ENCODE results near the gene MYL9.

MYL9 gene

DNA sequence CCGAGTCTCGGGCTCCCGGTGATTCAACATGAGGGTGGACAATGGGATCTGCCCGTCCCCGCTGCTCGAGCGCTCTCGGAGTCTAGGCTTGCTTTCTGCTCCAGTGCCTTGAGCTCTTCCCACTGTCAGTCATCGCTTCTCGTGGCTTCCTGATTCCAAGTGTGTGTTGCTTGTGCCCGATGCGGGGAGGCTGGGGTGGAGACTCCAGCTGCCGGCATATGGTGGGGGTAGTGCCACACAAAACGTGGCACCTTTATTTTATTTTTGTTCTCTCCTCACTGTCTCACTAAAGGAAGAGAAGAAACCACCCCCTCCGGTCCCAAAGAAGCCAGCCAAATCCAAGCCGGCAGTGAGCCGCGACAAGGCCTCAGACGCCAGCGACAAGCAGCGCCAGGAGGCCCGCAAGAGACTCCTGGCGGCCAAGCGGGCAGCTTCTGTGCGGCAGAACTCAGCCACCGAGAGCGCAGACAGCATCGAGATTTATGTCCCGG is 14.8 kb upstream of the MYL9 start:
- no peak for DNase-seq (ENCODE audit: low read depth in 3 of 3)

DNA sequence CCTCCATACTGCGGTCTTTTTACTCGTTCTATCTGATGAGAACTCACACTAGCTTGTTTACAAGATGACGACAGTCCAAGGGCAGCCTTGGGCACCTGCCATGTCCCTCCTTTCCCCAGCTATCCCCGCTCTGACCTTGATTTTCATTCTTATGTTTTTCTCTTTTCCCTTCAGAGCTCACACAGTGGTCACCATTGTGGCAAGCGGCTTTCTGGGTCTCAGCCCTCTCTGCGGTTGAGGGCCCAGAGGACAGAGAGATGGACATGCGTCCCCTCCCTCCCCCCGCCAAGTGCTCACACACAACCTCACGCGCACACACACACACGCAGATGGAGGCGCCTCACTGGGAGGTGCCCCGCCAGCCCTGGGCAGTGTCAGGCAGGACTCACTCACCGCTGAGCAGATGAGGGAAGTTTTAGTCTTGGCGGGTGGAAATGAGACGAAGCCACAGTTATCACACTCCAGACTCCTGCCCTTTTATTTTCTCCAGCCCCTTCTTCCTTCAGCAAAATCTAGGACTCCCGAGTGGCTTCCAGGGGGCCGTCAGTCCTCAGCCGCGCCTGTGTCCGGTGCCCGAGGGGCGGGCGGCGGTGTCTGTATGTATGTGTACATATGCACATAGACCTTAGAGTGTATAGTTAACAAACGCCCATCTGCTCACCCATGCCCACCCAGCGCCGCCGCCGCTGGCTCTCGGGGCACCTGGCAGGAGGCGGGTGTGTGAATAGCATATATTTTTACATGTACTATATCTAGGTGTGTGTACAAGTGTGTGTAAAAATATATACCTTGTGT is 13.8 kb upstream of the MYL9 start:
- DNase-seq (ENCODE audit: low read depth in 3 of 3), result no peak

GRCh38 chr20:36528176-36528874 is 13.0 kb upstream of the MYL9 start:
- DNase-seq (ENCODE audit: low read depth in 3 of 3), result no peak

GRCh38 chr20:36528875-36529417 is 12.4 kb upstream of the MYL9 start:
- DNase-seq (ENCODE audit: low read depth in 3 of 3), result no peak

DNA sequence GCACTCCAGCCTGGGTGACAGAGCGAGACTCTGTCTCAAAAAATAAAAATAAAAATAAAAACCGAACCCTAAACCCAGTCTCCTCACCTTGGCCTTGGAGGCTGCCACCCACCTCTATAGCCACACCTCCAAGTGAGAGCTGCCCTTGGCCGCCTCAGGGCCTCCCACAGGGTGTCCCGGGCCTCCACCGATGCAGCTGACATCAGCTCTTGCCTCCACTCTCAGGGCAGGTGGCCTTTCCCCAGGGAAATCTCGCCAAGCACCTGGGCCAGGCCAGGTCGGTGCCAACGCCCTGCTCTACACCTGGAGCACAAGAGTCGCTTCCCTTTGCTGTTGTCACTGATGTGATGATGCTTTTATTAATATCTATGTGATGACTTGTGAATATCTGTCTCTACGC is 8.9 kb upstream of the MYL9 start:
- no peak for DNase-seq (ENCODE audit: low read depth in 3 of 3)

GRCh38 chr20:36532822-36533221 is 8.5 kb upstream of the MYL9 start:
- no peak for DNase-seq (ENCODE audit: low read depth in 3 of 3)

GRCh38 chr20:36538026-36538722 is 3.1 kb upstream of the MYL9 start:
- DNase-seq (ENCODE audit: low read depth in 3 of 3), result no peak

DNA sequence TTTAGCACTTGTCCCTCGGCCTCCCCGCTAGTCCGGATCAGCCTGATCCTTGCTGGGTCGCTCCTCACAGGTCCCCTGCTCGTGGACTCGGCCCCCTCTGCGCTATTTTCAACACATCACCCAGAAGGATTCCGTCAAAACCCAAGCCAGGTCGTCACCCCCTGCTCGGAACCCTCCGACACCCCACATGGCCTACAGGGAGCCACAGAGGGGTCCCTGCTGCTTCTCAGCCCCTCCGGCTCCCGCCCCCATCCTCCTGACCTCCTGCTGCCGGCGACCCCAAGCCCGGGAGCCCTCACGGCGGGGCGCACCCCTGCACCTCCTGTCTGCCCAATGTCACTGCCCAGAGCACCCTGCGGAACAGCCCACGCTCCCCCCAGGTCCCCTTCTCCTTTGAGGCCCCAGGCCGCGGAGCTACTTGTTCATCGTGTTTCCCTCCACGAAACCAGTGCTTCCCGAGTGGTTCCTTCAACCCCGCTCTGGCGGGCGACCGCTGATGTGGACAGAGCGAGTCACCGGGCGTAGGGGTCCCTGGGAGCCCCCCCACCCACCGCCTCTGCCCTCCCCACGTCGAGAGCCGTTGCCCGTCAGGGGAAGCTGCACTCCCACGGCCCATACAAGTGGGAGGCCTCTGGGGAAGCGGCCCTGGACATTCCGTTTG is 638 bp upstream of the MYL9 start:
- no peak for DNase-seq (ENCODE audit: low read depth in 3 of 3)

- no peak for DNase-seq (ENCODE audit: low read depth in 3 of 3)
Measured at GRCh38 chr20:36541768-36542488, 609 bp downstream of the MYL9 start.

GRCh38 chr20:36542516-36543183 is 1.3 kb downstream of the MYL9 start:
- no peak for DNase-seq (ENCODE audit: low read depth in 3 of 3)

DNA sequence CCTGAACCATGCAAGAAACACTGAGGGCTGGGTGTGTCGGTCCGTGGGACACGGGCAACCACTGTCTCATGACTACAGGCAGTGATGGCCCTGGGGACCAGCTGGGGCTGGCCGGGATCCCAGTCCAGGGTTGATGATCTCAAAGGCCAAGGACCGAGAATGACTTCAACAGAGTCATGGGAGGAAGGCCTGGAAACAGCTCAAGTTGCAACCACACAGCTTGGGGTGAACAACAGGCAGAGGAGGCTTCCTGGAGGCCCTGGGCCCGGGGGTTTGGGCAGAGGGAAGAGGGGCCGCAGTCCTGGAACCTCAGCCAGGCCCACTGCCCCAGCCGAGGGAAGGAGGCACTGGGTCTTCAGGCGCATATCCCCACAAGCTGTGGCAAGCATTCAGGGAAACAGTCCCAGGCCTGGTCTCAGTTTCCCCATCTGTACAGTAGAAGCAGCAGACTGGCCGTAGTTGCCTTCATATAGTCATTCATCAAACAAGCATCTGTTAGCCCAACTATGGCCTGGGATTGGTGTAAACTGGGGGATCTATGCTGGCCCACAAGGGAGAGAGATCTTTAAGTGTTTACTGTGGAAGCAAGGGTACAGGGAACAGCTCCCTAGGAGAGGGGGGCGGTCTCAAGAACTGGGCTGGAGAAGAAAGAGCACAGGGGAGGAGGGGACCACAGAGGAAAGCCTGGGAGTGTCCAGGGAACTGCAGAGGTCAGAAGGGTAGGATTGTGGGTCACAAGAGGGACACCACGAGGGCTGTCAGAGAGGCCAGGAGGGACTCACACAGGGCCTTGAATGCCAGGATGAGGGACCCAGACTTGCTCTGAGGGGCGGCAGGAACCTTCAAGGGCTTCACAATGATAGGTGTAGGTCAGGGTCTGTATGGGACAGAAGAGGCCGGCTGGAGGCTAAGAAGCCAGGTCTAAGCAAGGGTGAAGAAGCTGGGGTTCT is 2.1 kb downstream of the MYL9 start:
- DNase-seq (ENCODE audit: low read depth in 3 of 3), result no peak

DNA sequence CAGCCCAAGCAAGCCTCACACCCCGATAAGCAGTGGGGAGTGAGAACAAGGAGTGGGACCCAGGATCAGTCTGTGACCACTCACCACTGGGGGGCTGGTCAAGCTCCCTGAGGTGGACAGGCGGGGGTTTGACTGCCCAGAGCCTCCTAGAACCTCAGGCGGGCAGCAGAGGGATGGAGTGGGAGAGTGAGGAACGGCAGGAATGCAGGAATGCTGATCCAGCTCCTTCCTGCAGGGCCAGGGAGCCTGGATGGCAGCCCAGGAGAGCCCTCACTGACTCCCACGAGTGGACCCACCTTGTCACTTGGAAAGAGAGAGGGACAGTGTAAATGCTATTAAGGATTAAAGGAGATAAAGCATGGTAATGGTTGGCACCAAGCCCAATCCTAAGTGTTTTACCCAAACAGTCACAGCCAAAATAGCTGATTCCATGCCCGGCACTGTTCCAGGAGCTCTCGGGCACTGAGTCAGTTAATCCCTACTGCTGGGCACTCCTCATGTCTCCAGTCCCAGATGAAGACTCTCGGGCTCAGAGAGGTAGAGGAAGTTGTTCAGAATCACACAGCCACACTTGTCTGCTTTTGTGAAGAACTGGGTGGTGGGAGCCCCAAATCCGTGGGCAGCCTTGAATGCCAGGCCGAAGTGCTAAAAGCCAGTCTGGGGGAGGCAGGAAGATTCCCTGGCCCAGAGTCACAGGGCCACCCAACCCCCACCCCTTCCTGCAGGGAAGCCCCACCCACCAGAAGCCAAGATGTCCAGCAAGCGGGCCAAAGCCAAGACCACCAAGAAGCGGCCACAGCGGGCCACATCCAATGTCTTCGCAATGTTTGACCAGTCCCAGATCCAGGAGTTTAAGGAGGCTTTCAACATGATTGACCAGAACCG is 3.1 kb downstream of the MYL9 start:
- no peak for DNase-seq (ENCODE audit: low read depth in 3 of 3)

- DNase-seq (ENCODE audit: low read depth in 3 of 3), result no peak
Measured at GRCh38 chr20:36546111-36546736, 4.9 kb downstream of the MYL9 start.

- DNase-seq (ENCODE audit: low read depth in 3 of 3), result no peak
Measured at GRCh38 chr20:36547186-36548005, 6.1 kb downstream of the MYL9 start.

DNA sequence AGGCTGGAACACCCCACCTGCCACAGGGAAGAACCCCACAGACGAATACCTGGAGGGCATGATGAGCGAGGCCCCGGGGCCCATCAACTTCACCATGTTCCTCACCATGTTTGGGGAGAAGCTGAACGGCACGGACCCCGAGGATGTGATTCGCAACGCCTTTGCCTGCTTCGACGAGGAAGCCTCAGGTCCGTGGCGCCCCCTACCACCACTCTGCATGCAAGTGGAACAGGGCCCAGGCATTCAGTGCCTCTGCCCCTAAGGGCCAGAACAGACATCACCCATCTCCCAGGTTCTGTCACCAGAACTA is 6.6 kb downstream of the MYL9 start:
- DNase-seq (ENCODE audit: low read depth in 3 of 3), result no peak

GRCh38 chr20:36548704-36549627 is 7.6 kb downstream of the MYL9 start:
- no peak for DNase-seq (ENCODE audit: low read depth in 3 of 3)

Data from stimulated activated CD4-positive, alpha-beta T cell treated with anti-CD3 and anti-CD28 coated beads, TNF-alpha, amount 100 ng/mL, for 4 hours (primary cell).